HEK293T (cell line): ENCODE measurements around the gene NACAD.

Experiments used
- BHLHE40 ChIP-seq: fragments of 450-650 bp; IDR thresholded peaks from 2 replicates; pipeline ENCODE4 v1.6.1; 2016; ENCODE audit warnings: mild to moderate bottlenecking, moderate library complexity, borderline replicate concordance
- FOXK2 ChIP-seq: fragments of 450-650 bp; IDR thresholded peaks from 2 replicates; pipeline ENCODE4 v1.6.1; 2016; ENCODE audit warnings: mild to moderate bottlenecking
- FOXM1 ChIP-seq: fragments of 450-650 bp; IDR thresholded peaks from 2 replicates; pipeline ENCODE4 v1.6.1; 2017; ENCODE audit warnings: mild to moderate bottlenecking, borderline replicate concordance
- PKNOX1 ChIP-seq: fragments of 450-650 bp; IDR thresholded peaks from 2 replicates; pipeline ENCODE4 v1.6.1; 2016
- TARDBP ChIP-seq: fragments of 450-650 bp; IDR thresholded peaks from 2 replicates; pipeline ENCODE4 v1.6.1; 2016
- ZNF384 ChIP-seq: fragments of 450-650 bp; IDR thresholded peaks from 2 replicates; pipeline ENCODE4 v1.6.1; 2016

GRCh38 chr7:45129906-45130305 lies 41.1 kb upstream of the NACAD start:
- TF ChIP-seq ZNF384 (no peak), FOXK2 (no peak), FOXM1 (no peak), BHLHE40 (no peak), PKNOX1 (no peak), TARDBP (no peak)
